ENCODE results near the gene MRRF. TPM values are rescaled to one million over a fixed set of nuclear protein-coding genes. Genes with fewer than 3 reads are reported as not detected.

Gene MRRF
- 32.1 and 39.8 TPM in 2 replicates for total RNA-seq

GRCh38 chr9:122264360-122265148, at the start of gene MRRF, which contains the start of gene RBM18:
TSS of gene MRRF (plus strand) at chr9:122264882. CDS start at chr9:122270892, 6,010 bp downstream.
TSS of gene RBM18 (minus strand) at chr9:122264840. CDS start at chr9:122261492, 3,348 bp downstream.

GRCh38 chr9:122228568-122229484, 35.9 kb upstream of the MRRF start, which contains the start of gene LHX6:
TSS of gene LHX6 (minus strand) at chr9:122228957. CDS start at chr9:122228740, 217 bp downstream.

GRCh38 chr9:122370869-122371755, 106.4 kb downstream of the MRRF start, which contains the start of gene PTGS1:
TSS of gene PTGS1 (plus strand) at chr9:122371024. CDS start at chr9:122371085, 61 bp downstream.

Other genes with a start within 250 kb of the MRRF start
- 4.6 and 8.3 TPM in 2 replicates for gene TTLL11, start 171.6 kb upstream of the MRRF start, total RNA-seq
- 49.7 and 70.2 TPM in 2 replicates for gene NDUFA8, start 105.1 kb upstream of the MRRF start, total RNA-seq
- not detected in 2 replicates for gene MORN5, start 105.0 kb upstream of the MRRF start, total RNA-seq
- gene LHX6, start 35.9 kb upstream of the MRRF start, total RNA-seq = 1.9 TPM in 1 of 2 replicates, not detected in the other
- gene RBM18, start within 50 bp of the MRRF start, total RNA-seq = 7.9 and 8.9 TPM in 2 replicates
- gene PTGS1, start 106.1 kb downstream of the MRRF start, total RNA-seq = 18.6 and 20.1 TPM in 2 replicates
- not detected in 2 replicates for gene OR1J1, start 213.0 kb downstream of the MRRF start, total RNA-seq
- gene OR1J2, start 245.9 kb downstream of the MRRF start, total RNA-seq = not detected in 2 replicates

Data from hair follicular keratinocyte (primary cell).